ENCODE measurements around the gene TM6SF1.
A peak's percentile ranks its signal among the peaks of the same experiment; 100 is the strongest.
"Not testable (repeated sequence)": the region's sequence is repeated elsewhere in the genome, so short reads cannot be mapped to it uniquely, and the experiment has no call there.

TM6SF1 gene

GRCh38 chr15:83077491-83078230, 29.8 kb upstream of the TM6SF1 start:
- no peak for DNase-seq
- Mint-ChIP-seq H3K4me3 (no peak overlapping the region), H3K36me3 (ENCODE audit: insufficient read depth) (no peaks in the 10 kb centered on the region), H3K4me1 (ENCODE audit: low read depth in 2 of 2) (peaks cover 3 to 6% of the 10 kb centered on the region in 2 donors), H3K27ac (no peak overlapping the region), H3K27me3 (peaks cover 44 to 45% of the 10 kb centered on the region in 2 donors), H3K9me3 (peaks cover 0 to 3% of the 10 kb centered on the region in 2 donors)
- ATAC-seq (replicated peaks) = no peak

- DNase-seq = no peak
- ATAC-seq (replicated peaks) = no peak
- H3K27ac Mint-ChIP-seq = no peak overlapping the region
- H3K9me3 Mint-ChIP-seq = no peaks in the 10 kb centered on the region
- H3K4me1 Mint-ChIP-seq (ENCODE audit: low read depth in 2 of 2) = peaks cover 3 to 6% of the 10 kb centered on the region in 2 donors
- no peaks in the 10 kb centered on the region for H3K36me3 Mint-ChIP-seq (ENCODE audit: insufficient read depth)
- peaks cover 49 to 52% of the 10 kb centered on the region in 2 donors for H3K27me3 Mint-ChIP-seq
- H3K4me3 Mint-ChIP-seq = no peak overlapping the region
These were observed 28.7 kb upstream of the TM6SF1 start for GRCh38 chr15:83078712-83079111.

DNA sequence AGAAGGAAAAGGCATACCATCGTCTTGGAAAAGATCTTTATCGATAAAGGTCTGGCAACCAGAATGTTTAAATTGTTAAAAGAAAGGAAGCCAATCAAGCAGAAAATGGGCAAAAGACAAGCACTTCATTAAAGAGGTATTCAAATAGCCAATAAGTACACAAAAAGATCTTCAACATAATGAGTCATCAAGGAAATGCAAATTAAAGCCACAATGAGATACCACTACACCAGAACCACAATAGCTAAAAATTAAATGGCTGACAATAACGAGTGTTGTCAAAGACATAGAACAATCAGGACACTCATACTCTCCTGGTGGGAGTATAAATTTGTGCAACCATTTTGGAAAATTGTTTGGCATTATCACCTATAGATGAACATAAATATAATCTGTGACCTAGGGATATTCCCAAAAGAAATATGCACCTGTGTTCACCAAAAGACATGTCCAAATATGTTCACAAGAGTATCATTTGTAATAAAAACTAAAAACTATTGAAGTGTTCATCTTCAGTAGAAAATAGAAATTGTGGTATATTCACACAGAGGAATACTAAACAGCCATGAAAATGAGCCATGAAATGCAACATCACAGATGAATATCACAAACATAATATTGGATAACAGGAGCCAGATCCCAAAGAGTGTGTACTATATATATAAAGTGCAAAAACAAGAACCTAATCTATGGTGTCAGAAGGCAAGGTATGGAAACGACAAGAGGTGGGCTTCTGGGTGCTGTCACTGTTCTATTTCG, 26.0 kb upstream of the TM6SF1 start:
- H3K27ac Mint-ChIP-seq = no peak overlapping the region
- no peaks in the 10 kb centered on the region for H3K36me3 Mint-ChIP-seq (ENCODE audit: insufficient read depth)
- H3K9me3 Mint-ChIP-seq = no peaks in the 10 kb centered on the region
- H3K27me3 Mint-ChIP-seq = peaks cover 54% of the 10 kb centered on the region in 2 donors
- no peak overlapping the region for H3K4me3 Mint-ChIP-seq
- peaks cover 3 to 6% of the 10 kb centered on the region in 2 donors for H3K4me1 Mint-ChIP-seq (ENCODE audit: low read depth in 2 of 2)
- ATAC-seq (replicated peaks) = peak; percentile 26
- DNase-seq = no peak

GRCh38 chr15:83082730-83083386, 24.6 kb upstream of the TM6SF1 start:
- Mint-ChIP-seq H3K9me3 (no peaks in the 10 kb centered on the region), H3K4me1 (ENCODE audit: low read depth in 2 of 2) (peaks cover 3 to 6% of the 10 kb centered on the region in 2 donors), H3K4me3 (no peak overlapping the region), H3K27me3 (peaks cover 47 to 57% of the 10 kb centered on the region in 2 donors), H3K27ac (no peak overlapping the region), H3K36me3 (ENCODE audit: insufficient read depth) (no peaks in the 10 kb centered on the region)
- DNase-seq (no peak), ATAC-seq (replicated peaks) (no peak)

DNA sequence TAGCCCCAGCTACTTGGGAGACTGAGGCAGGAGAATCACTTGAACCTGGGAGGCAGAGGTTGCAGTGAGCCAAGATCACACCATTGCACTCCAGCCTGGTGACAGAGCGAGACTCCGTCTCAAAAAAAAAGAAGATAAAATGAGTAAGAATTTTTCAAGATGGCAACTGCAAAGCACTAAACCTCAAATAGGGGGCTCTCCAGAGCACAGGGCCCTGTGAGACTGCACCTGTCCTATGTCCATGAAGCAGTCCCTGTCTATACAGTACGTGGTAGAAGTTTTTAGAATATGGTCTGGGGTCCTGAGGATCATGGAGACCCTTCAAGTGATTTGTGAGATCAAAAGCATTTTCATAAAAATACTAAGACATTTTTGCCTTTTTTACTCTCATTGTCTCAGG, 22.0 kb upstream of the TM6SF1 start:
- H3K4me3 Mint-ChIP-seq; ATAC-seq (replicated peaks); H3K27ac Mint-ChIP-seq; H3K9me3 Mint-ChIP-seq; H3K4me1 Mint-ChIP-seq (ENCODE audit: low read depth in 2 of 2); H3K36me3 Mint-ChIP-seq (ENCODE audit: insufficient read depth); DNase-seq: not testable (repeated sequence)
- peaks cover 34 to 43% of the 10 kb centered on the region in 2 donors for H3K27me3 Mint-ChIP-seq

- peaks cover 34 to 43% of the 10 kb centered on the region in 2 donors for H3K27me3 Mint-ChIP-seq
- H3K4me1 Mint-ChIP-seq (ENCODE audit: low read depth in 2 of 2); ATAC-seq (replicated peaks); DNase-seq; H3K4me3 Mint-ChIP-seq; H3K9me3 Mint-ChIP-seq; H3K27ac Mint-ChIP-seq; H3K36me3 Mint-ChIP-seq (ENCODE audit: insufficient read depth): not testable (repeated sequence)
These were observed 21.4 kb upstream of the TM6SF1 start for GRCh38 chr15:83085864-83086552.

DNA sequence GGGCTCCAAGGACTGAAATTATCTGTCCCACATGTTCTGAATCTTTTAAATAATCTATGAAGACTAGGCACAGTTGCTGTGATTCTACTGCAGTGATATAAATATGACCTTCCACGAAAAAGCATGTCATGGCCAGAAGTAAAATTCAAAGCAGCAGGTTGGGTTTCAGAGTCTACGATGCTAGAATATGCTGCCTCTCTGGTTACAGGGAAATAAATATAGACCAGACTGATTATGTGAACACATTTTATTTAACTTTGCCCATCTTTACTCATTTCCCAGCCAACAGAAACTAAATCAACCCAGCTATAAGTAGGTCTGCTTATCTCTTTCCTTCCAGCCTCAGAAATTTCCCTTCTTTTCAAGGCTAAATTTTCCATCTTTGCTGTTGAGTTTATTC, 19.9 kb upstream of the TM6SF1 start:
- Mint-ChIP-seq H3K27me3 (peaks cover 38 to 39% of the 10 kb centered on the region in 2 donors), H3K36me3 (ENCODE audit: insufficient read depth) (no peaks in the 10 kb centered on the region), H3K4me3 (no peak overlapping the region), H3K27ac (no peak overlapping the region), H3K9me3 (no peaks in the 10 kb centered on the region), H3K4me1 (ENCODE audit: low read depth in 2 of 2) (peaks cover 0 to 1% of the 10 kb centered on the region in 2 donors)
- no peak for ATAC-seq (replicated peaks)
- DNase-seq = no peak

- DNase-seq = no peak
- ATAC-seq (replicated peaks) = no peak
- no peak overlapping the region for H3K27ac Mint-ChIP-seq
These were observed 18.6 kb upstream of the TM6SF1 start for GRCh38 chr15:83088876-83089275.

DNA sequence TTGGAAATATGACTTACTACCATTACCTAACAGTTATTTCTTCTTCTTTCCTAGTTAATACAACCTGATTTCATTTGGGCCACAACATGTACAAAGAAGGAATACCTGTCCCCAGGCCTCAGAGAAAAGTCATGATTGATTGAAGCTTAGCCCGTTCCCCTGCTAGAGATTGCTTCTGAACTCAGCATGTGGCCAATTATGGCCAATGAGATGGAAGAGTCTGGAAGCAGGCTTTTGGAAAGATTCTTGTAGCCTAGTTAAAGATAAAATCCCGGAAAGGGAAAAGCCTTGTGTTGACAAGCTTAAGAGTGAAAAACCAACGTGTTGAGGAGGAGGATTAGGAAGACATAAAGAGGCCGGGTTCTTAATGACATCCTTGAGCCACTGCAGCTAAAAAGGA, 17.0 kb upstream of the TM6SF1 start:
- Mint-ChIP-seq H3K9me3 (no peaks in the 10 kb centered on the region), H3K27me3 (peaks cover 17 to 29% of the 10 kb centered on the region in 2 donors), H3K4me1 (ENCODE audit: low read depth in 2 of 2) (peaks cover 0 to 1% of the 10 kb centered on the region in 2 donors), H3K27ac (no peak overlapping the region), H3K4me3 (no peak overlapping the region), H3K36me3 (ENCODE audit: insufficient read depth) (no peaks in the 10 kb centered on the region)
- ATAC-seq (replicated peaks) (no peak), DNase-seq (no peak)

More at GRCh38 chr15:83088876-83089275, 18.6 kb upstream of the TM6SF1 start:
- Mint-ChIP-seq H3K36me3 (ENCODE audit: insufficient read depth) (no peaks in the 10 kb centered on the region), H3K9me3 (no peaks in the 10 kb centered on the region), H3K4me1 (ENCODE audit: low read depth in 2 of 2) (peaks cover 0 to 1% of the 10 kb centered on the region in 2 donors), H3K27me3 (peaks cover 28 to 38% of the 10 kb centered on the region in 2 donors), H3K4me3 (no peak overlapping the region)

DNA sequence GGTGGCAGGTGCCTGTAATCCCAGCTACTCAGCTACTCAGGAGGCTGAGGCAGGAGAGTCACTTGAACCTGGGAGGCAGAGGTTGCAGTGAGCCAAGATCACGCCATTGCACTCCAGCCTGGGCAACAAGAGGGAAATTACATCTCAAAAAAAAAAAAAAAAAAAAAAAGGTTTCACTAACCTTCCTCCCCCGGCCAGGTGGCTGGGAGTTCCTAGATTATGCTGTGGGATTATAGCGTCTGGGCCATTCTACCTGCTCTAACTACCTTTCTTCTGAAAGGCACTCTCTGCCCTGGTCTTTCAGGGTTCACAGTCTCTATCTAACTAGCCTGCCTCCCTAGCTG, 15.5 kb upstream of the TM6SF1 start:
- not testable (repeated sequence) for H3K4me1 Mint-ChIP-seq (ENCODE audit: low read depth in 2 of 2); H3K27ac Mint-ChIP-seq

GRCh38 chr15:83092309-83092976, 15.0 kb upstream of the TM6SF1 start:
- H3K4me3 Mint-ChIP-seq = no peak overlapping the region
- peaks cover 0 to 1% of the 10 kb centered on the region in 2 donors for H3K4me1 Mint-ChIP-seq (ENCODE audit: low read depth in 2 of 2)
- no peaks in the 10 kb centered on the region for H3K9me3 Mint-ChIP-seq
- no peak overlapping the region for H3K27ac Mint-ChIP-seq
- no peaks in the 10 kb centered on the region for H3K36me3 Mint-ChIP-seq (ENCODE audit: insufficient read depth)
- DNase-seq (no peak), ATAC-seq (replicated peaks) (no peak)
- peaks cover 28 to 35% of the 10 kb centered on the region in 2 donors for H3K27me3 Mint-ChIP-seq

More for the DNA sequence above, 15.5 kb upstream of the TM6SF1 start:
- DNase-seq; ATAC-seq (replicated peaks); H3K36me3 Mint-ChIP-seq (ENCODE audit: insufficient read depth); H3K9me3 Mint-ChIP-seq; H3K4me3 Mint-ChIP-seq: not testable (repeated sequence)
- H3K27me3 Mint-ChIP-seq = peaks cover 26 to 30% of the 10 kb centered on the region in 2 donors

DNA sequence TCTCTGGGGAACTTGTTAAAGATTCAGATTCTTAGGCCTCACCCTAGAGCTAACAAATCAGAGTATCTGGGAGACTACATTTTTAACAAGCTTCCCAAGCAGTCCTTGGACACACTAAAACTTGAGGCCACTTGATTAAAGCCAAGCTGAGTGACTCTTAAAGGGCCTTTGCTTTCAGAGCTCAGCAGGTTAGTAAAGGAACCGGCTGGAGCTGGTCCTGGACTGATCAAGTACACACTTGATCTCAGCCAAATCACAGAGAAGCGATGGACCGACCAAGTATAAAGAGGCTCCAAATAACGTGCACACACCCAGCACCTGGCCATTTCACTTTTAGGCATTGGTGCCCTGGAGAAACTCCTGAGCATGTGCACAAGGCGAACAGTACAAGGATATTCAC, 12.9 kb upstream of the TM6SF1 start:
- no peak for ATAC-seq (replicated peaks)
- peaks cover 22 to 38% of the 10 kb centered on the region in 2 donors for H3K27me3 Mint-ChIP-seq
- no peaks in the 10 kb centered on the region for H3K36me3 Mint-ChIP-seq (ENCODE audit: insufficient read depth)
- H3K27ac Mint-ChIP-seq = no peak overlapping the region
- peaks cover 0 to 1% of the 10 kb centered on the region in 2 donors for H3K4me1 Mint-ChIP-seq (ENCODE audit: low read depth in 2 of 2)
- H3K9me3 Mint-ChIP-seq = no peaks in the 10 kb centered on the region
- no peak for DNase-seq
- no peak overlapping the region for H3K4me3 Mint-ChIP-seq

DNA sequence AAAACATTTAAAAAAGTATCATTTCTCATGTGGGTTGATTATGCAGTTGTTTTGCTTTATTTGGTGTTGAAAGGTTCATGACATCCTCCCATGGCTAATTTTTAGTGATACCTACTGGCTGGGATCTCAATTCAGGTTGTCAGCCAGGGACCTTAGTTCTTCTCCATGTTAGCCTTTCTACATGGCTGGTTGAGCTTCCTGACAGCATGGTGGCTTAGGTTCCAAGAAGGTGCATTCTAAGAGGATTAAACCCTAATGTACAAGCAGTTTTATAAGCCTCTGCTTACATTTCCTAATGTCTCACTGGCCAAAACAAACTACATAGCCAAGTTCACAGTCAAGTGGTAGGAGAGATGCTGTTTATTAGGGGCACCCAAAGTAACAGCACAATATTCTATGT, 9.4 kb upstream of the TM6SF1 start:
- Mint-ChIP-seq H3K27me3 (peaks cover 38 to 64% of the 10 kb centered on the region in 2 donors), H3K27ac (no peak overlapping the region), H3K4me1 (ENCODE audit: low read depth in 2 of 2) (no peaks in the 10 kb centered on the region), H3K4me3 (no peak overlapping the region), H3K36me3 (ENCODE audit: insufficient read depth) (no peaks in the 10 kb centered on the region), H3K9me3 (no peaks in the 10 kb centered on the region)
- DNase-seq = no peak
- ATAC-seq (replicated peaks) = no peak

All from effector memory CD8-positive, alpha-beta T cell (primary cell).